ENCODE measurements around the gene TBC1D22A.

TBC1D22A gene

DNA sequence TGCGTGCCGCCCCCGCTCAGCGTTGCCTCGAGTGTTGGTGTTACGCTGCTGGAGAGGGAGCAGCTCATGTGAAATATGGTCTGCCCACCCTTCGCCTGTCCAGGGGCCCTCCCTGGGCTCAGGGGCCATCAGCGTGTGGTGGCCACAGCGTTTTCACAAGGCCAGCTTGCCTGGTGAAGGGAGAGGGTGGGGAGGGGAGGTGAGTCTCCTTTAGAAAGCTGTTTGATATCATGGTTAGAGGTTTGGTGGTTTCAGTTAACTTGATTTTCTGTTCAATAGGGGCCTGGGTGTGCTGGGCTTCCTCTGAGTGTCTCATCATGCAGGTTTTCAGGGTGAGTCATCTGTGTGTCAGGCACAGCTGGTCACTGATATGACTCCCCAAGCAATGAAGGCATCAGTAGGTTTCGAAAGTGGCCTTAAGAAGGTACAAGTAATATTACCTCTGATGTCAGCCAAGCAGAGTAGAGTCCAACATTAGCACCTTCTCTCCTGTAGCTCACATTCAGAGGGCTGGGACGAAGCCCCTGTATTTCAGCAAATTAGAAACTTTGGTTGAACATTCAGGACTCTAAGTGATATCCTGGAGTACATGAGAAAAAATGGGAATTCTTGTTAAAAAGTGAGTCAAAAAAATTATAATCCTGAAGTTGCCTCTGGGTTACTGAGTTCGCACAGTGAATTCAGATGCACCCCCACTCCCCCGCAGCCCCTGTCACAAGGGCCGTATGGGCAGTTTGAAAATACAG is 172.5 kb downstream of the TBC1D22A start:
- no peak for DNase-seq
- Histone ChIP-seq H3K9me3 (ENCODE audit: severe bottlenecking) (no peaks in the 10 kb centered on the region), H3K27ac (no peak overlapping the region), H3K36me3 (no peaks in the 10 kb centered on the region), H3K4me3 (ENCODE audit: low read depth, low read length) (no peak overlapping the region), H3K27me3 (ENCODE audit: insufficient read depth, low read depth, severe bottlenecking) (no peaks in the 10 kb centered on the region)
- TF ChIP-seq, protein P1, sequence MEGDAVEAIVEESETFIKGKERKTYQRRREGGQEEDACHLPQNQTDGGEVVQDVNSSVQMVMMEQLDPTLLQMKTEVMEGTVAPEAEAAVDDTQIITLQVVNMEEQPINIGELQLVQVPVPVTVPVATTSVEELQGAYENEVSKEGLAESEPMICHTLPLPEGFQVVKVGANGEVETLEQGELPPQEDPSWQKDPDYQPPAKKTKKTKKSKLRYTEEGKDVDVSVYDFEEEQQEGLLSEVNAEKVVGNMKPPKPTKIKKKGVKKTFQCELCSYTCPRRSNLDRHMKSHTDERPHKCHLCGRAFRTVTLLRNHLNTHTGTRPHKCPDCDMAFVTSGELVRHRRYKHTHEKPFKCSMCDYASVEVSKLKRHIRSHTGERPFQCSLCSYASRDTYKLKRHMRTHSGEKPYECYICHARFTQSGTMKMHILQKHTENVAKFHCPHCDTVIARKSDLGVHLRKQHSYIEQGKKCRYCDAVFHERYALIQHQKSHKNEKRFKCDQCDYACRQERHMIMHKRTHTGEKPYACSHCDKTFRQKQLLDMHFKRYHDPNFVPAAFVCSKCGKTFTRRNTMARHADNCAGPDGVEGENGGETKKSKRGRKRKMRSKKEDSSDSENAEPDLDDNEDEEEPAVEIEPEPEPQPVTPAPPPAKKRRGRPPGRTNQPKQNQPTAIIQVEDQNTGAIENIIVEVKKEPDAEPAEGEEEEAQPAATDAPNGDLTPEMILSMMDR (IDR thresholded peaks at IDR 0.05; ENCODE audit: low read depth, low read length), result no peak

DNA sequence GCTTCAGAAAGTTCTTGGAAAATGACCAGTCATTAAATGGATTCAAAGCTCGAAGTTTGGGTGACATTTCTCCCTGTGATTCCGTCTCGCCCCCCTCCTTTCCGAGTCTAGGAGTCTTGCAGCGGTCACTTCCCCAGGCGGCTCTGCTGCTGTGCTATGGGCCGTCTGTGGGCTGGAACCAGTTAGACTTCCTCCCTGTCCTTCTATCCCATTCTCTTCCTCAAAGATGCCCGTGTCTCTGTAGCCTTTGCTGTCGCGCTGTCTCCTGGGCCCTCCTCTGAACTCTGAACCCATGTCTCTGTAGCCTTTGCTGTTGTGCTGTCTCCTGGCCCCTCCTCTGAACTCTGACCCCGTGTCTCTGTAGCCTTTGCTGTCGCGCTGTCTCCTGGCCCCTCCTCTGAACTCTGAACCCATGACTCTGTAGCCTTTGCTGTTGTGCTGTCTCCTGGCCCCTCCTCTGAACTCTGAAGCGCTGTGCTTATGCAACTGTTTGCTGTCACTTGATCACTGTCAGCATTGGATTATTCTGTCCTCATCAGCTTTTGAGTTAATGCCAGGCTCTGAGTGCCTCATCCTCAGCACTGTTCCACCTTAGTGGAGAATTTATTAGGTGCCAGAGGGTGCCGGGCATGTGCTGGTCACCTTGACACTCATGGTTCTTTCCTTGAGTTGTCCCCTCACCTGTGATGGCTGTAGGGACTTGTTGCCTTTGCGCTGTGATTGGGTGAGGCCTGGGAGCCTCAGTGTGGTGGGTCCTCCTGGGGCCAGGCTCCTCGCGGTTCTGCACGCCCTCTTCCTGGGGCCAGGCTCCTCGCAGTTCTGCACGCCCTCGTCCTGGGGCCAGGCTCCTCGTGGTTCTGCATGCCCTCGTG is 173.3 kb downstream of the TBC1D22A start:
- Histone ChIP-seq H3K27ac (no peak overlapping the region), H3K36me3 (no peaks in the 10 kb centered on the region), H3K27me3 (ENCODE audit: insufficient read depth, low read depth, severe bottlenecking) (no peaks in the 10 kb centered on the region), H3K4me3 (ENCODE audit: low read depth, low read length) (no peak overlapping the region), H3K9me3 (ENCODE audit: severe bottlenecking) (no peaks in the 10 kb centered on the region)
- TF ChIP-seq, protein P1 (IDR thresholded peaks at IDR 0.05; ENCODE audit: low read depth, low read length), result no peak
- no peak for DNase-seq

DNA sequence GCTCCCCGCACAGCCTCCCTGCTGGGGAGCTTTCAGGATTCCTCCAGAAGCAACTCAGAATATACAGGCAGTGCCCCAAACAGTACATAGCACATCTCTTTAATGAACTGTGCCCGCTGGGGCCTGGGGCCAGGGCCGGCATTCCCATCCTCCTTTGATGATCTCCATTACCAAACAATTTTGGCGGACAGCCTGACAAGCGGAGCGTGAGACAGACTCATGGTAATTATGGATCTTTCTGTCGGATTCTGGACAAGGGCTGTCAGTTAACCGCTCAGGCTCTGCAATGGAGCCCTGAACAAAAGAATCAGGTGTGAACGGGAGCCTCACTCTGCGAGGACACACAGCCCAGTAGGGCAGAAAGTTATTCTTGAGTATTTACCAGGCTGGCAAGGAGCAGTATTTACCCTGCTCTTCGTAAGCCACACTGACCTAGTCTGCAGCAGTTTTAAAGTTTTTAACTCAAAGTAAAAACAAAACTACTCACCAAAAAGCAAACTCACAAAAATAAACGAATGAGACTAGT is 174.0 kb downstream of the TBC1D22A start:
- DNase-seq, result no peak
- no peaks in the 10 kb centered on the region for H3K36me3 ChIP-seq
- no peak overlapping the region for H3K27ac ChIP-seq
- no peaks in the 10 kb centered on the region for H3K9me3 ChIP-seq (ENCODE audit: severe bottlenecking)
- TF ChIP-seq, protein P1 (IDR thresholded peaks at IDR 0.05; ENCODE audit: low read depth, low read length), result no peak
- H3K27me3 ChIP-seq (ENCODE audit: insufficient read depth, low read depth, severe bottlenecking), result no peaks in the 10 kb centered on the region
- no peak overlapping the region for H3K4me3 ChIP-seq (ENCODE audit: low read depth, low read length)

DNA sequence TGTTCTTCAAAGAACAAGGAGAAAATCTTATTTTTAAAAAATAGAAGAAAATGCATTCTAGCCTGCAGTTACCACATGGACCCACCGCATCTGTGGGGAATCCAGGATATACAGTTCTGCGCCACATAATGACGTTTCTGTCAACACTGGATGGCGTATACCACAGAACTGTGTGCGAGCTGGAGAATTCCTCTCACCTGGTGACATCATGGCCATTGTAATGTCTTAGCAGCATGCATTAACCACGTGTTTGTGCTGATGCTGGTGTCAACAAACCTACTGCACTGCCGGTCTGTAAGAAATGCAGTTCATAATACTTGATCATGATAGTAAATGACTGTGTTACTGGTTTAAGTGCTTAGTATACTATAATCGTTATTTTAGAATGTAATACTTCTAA is 174.7 kb downstream of the TBC1D22A start:
- H3K27ac ChIP-seq, result no peak overlapping the region
- H3K36me3 ChIP-seq, result no peaks in the 10 kb centered on the region
- H3K27me3 ChIP-seq (ENCODE audit: insufficient read depth, low read depth, severe bottlenecking), result no peaks in the 10 kb centered on the region
- TF ChIP-seq, protein P1 (IDR thresholded peaks at IDR 0.05; ENCODE audit: low read depth, low read length), result no peak
- no peak for DNase-seq
- no peak overlapping the region for H3K4me3 ChIP-seq (ENCODE audit: low read depth, low read length)
- no peaks in the 10 kb centered on the region for H3K9me3 ChIP-seq (ENCODE audit: severe bottlenecking)

DNA sequence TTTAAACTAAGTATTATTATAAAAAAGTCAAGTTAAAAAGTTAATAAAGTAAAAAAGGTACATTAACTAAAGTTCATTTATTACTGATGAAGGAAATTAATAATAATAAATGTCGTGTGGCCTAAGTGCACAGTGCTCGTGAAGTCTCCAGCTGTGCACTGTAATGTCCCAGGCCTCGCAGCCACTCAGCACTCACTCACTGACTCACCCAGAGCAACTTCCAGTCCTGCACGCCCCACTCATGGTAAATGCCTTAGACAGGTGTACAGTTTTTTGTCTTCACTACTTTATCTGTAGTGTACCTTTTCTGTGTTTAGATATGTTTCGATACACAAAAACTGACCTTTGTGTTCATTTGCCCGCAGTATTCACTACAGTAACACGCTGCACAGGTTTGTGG is 175.5 kb downstream of the TBC1D22A start:
- no peak for DNase-seq
- no peak overlapping the region for H3K4me3 ChIP-seq (ENCODE audit: low read depth, low read length)
- H3K27ac ChIP-seq, result no peak overlapping the region
- no peaks in the 10 kb centered on the region for H3K27me3 ChIP-seq (ENCODE audit: insufficient read depth, low read depth, severe bottlenecking)
- no peaks in the 10 kb centered on the region for H3K9me3 ChIP-seq (ENCODE audit: severe bottlenecking)
- no peaks in the 10 kb centered on the region for H3K36me3 ChIP-seq
- TF ChIP-seq, protein P1 (IDR thresholded peaks at IDR 0.05; ENCODE audit: low read depth, low read length), result no peak
